H1 (cell line): Measurements from ENCODE around the gene YIPF3. TPM values are rescaled to one million over a fixed set of nuclear protein-coding genes. Genes with fewer than 3 reads are reported as not detected.

Source experiments
- CTCF ChIA-PET: fragments of 300-600 bp; sonication (Branson Sonifier 250); formaldehyde crosslinking; loops from one replicate; lab custom pipeline; 2021; ENCODE audit not compliant: partially characterized antibody; lab: Charles Lee
- POLR2A ChIA-PET: fragments of 300-600 bp; sonication (Branson Sonifier 250); formaldehyde crosslinking; loops from one replicate; lab custom pipeline; 2021; ENCODE audit warnings: inconsistent platforms; ENCODE audit not compliant: partially characterized antibody; lab: Charles Lee
- DNase-seq, 2 experiments: peaks; one replicate each; pipeline versions ENCODE4 v3.0.0 to v3.0.0-alpha.2; 2010 to 2022; ENCODE audit warnings: low spot score in 2 of 2, low read depth in 1 of 2, mixed read lengths in 1 of 2
- FAIRE-seq: peaks from 2 replicates; lab custom pipeline; 2011; peaks lifted over from hg19 to GRCh38; lab: Jason Lieb, UNC
- H2AFZ ChIP-seq: 2 replicates; pipeline ENCODE4 v1.8.1; 2012; ENCODE audit warnings: low read length, inconsistent platforms
- H2AK5ac ChIP-seq: 2 replicates; pipeline ENCODE4 v1.6.1; 2013; ENCODE audit warnings: low read depth, low read length
- H2BK120ac ChIP-seq: replicated peaks from 2 replicates; pipeline ENCODE3; 2013; ENCODE audit warnings: low read depth, low read length, inconsistent platforms
- H2BK12ac ChIP-seq: 2 replicates; pipeline ENCODE4 v1.6.1; 2013; ENCODE audit warnings: low read depth, low read length
- H2BK15ac ChIP-seq: 2 replicates; pipeline ENCODE4 v1.6.1; 2013; ENCODE audit warnings: low read length
- H2BK20ac ChIP-seq: 2 replicates; pipeline ENCODE4 v1.6.1; 2013; ENCODE audit warnings: low read length
- H2BK5ac ChIP-seq: 2 replicates; pipeline ENCODE4 v1.6.1; 2013; ENCODE audit warnings: low read depth, low read length
- H3K14ac ChIP-seq: 2 replicates; pipeline ENCODE4 v1.6.1; 2013; ENCODE audit warnings: inconsistent platforms; ENCODE audit not compliant: insufficient read length
- H3K18ac ChIP-seq: 2 replicates; pipeline ENCODE4 v1.6.1; 2013; ENCODE audit warnings: low read length; ENCODE audit errors: extremely low read depth
- H3K23ac ChIP-seq: 2 replicates; pipeline ENCODE4 v1.6.1; 2013; ENCODE audit warnings: inconsistent platforms; ENCODE audit not compliant: insufficient read length
- H3K23me2 ChIP-seq: 2 replicates; pipeline ENCODE4 v1.6.1; 2013; ENCODE audit warnings: low read depth, low read length
- H3K27ac ChIP-seq: 2 replicates; pipeline ENCODE4 v1.6.1; 2011; ENCODE audit warnings: low read depth, low read length, inconsistent platforms
- H3K27me3 ChIP-seq, 4 experiments: replicated peaks in 1 of 4; 1 replicate in 1 of 4; 2 replicates in 3 of 4; pipeline versions ENCODE4 v1.6.1 to v1.8.1; 2011 to 2013; ENCODE audit warnings: low read length in 3 of 4, mild to moderate bottlenecking in 3 of 4, inconsistent platforms in 2 of 4, mixed read lengths in 2 of 4, moderate library complexity in 1 of 4; ENCODE audit not compliant: control insufficient read depth in 3 of 4, insufficient read depth in 3 of 4; ENCODE audit errors: extremely low read depth in 1 of 4
- H3K36me3 ChIP-seq, 4 experiments: 2 replicates each; pipeline versions ENCODE4 v1.6.1 to v1.8.1; 2011 to 2013; ENCODE audit warnings: mild to moderate bottlenecking in 4 of 4, low read length in 3 of 4, moderate library complexity in 2 of 4, control low read depth in 1 of 4, inconsistent platforms in 1 of 4; ENCODE audit not compliant: insufficient read depth in 4 of 4, control insufficient read depth in 2 of 4
- H3K4ac ChIP-seq: replicated peaks from 2 replicates; pipeline ENCODE3; 2013; ENCODE audit warnings: low read length, low read depth, mixed read lengths, inconsistent platforms; ENCODE audit not compliant: insufficient read length
- H3K4me1 ChIP-seq, 4 experiments: replicated peaks in 1 of 4; 1 replicate in 1 of 4; 2 replicates in 3 of 4; pipeline versions ENCODE4 v1.6.1 to v1.8.1; 2011 to 2013; ENCODE audit warnings: low read length in 3 of 4, inconsistent platforms in 2 of 4, mixed read lengths in 1 of 4; ENCODE audit not compliant: insufficient read depth in 4 of 4, control insufficient read depth in 3 of 4
- H3K4me2 ChIP-seq, 2 experiments: 2 replicates each; pipeline versions ENCODE4 v1.6.1 to v1.8.1; 2011 to 2013; ENCODE audit warnings: low read depth in 2 of 2, low read length in 2 of 2, control low read depth in 1 of 2, inconsistent platforms in 1 of 2, mild to moderate bottlenecking in 1 of 2; ENCODE audit not compliant: insufficient read depth in 1 of 2
- H3K4me3 ChIP-seq, 4 experiments: fragments of 200-600, 300-600 bp in 1 of 4; sonication (generic), shearing (Covaris generic), sonication (Bioruptor Twin) in 1 of 4; 2 replicates each; pipeline versions ENCODE4 v1.5.1 to v1.8.1; 2011 to 2016; ENCODE audit warnings: low read length in 4 of 4, low read depth in 3 of 4, control low read depth in 2 of 4, inconsistent platforms in 2 of 4, mild to moderate bottlenecking in 2 of 4, mixed read lengths in 1 of 4, moderate library complexity in 1 of 4; ENCODE audit not compliant: insufficient read depth in 2 of 4; ENCODE audit errors: extremely low read depth in 1 of 4
- H3K56ac ChIP-seq: replicated peaks from 2 replicates; pipeline ENCODE3; 2013; ENCODE audit warnings: low read depth, mild to moderate bottlenecking, mixed read lengths, low read length, inconsistent platforms; ENCODE audit not compliant: insufficient read length
- H3K79me1 ChIP-seq: 2 replicates; pipeline ENCODE4 v1.6.1; 2013; ENCODE audit warnings: low read depth, low read length, control low read depth
- H3K79me2 ChIP-seq, 2 experiments: 2 replicates each; pipeline versions ENCODE4 v1.6.1 to v1.8.1; 2012 to 2013; ENCODE audit warnings: low read length in 2 of 2, mild to moderate bottlenecking in 2 of 2, inconsistent platforms in 1 of 2; ENCODE audit not compliant: insufficient read depth in 2 of 2, control insufficient read depth in 1 of 2
- H3K9ac ChIP-seq, 4 experiments: replicated peaks in 1 of 4; 1 replicate in 1 of 4; 2 replicates in 3 of 4; pipeline versions ENCODE4 v1.6.1 to v1.8.1; 2011 to 2013; ENCODE audit warnings: low read depth in 3 of 4, low read length in 3 of 4, control low read depth in 2 of 4, mild to moderate bottlenecking in 2 of 4, moderate library complexity in 2 of 4, inconsistent platforms in 1 of 4; ENCODE audit errors: extremely low read depth in 1 of 4
- H3K9me3 ChIP-seq, 2 experiments: 2 replicates each; pipeline versions ENCODE4 v1.6.1 to v1.8.1; 2012 to 2013; ENCODE audit warnings: mild to moderate bottlenecking in 2 of 2, moderate library complexity in 2 of 2, control low read depth in 1 of 2, inconsistent platforms in 1 of 2, low read depth in 1 of 2, low read length in 1 of 2, mixed read lengths in 1 of 2; ENCODE audit not compliant: insufficient read depth in 2 of 2
- H4K20me1 ChIP-seq, 2 experiments: replicated peaks in 1 of 2; 2 replicates each; pipeline versions ENCODE3 to v1.8.1; 2011 to 2013; ENCODE audit warnings: inconsistent platforms in 2 of 2, low read length in 2 of 2, mild to moderate bottlenecking in 1 of 2; ENCODE audit not compliant: insufficient read depth in 2 of 2, control insufficient read depth in 1 of 2
- H4K5ac ChIP-seq: 2 replicates; pipeline ENCODE4 v1.6.1; 2013; ENCODE audit warnings: low read length, low read depth, mixed read lengths, inconsistent platforms; ENCODE audit not compliant: insufficient read length
- H4K8ac ChIP-seq: 2 replicates; pipeline ENCODE4 v1.8.0; 2013; ENCODE audit warnings: mild to moderate bottlenecking, moderate library complexity, low read length, inconsistent platforms; ENCODE audit not compliant: insufficient read depth; ENCODE audit errors: extremely low read depth
- H4K91ac ChIP-seq: replicated peaks from 2 replicates; pipeline ENCODE3; 2013; ENCODE audit warnings: low read length, mixed read lengths, inconsistent platforms; ENCODE audit not compliant: insufficient read length
- GTF2F1 ChIP-seq: IDR thresholded peaks from 2 replicates; pipeline ENCODE4 v1.6.1; 2012; ENCODE audit warnings: low read depth, low read length, improper control_type of control experiment, borderline replicate concordance
- HDAC2 ChIP-seq, 2 experiments: fragments of 300-600 bp in 1 of 2; sonication (generic) in 1 of 2; IDR thresholded peaks; 2 replicates each; pipeline ENCODE4 v1.6.1; 2011 to 2012; ENCODE audit warnings: low read depth in 2 of 2, low read length in 2 of 2, mild to moderate bottlenecking in 2 of 2, moderate library complexity in 2 of 2, borderline replicate concordance in 1 of 2, inconsistent platforms in 1 of 2
- KDM1A ChIP-seq: fragments of 200-600, 300-600 bp; sonication (generic); IDR thresholded peaks from 2 replicates; pipeline ENCODE4 v1.7.1; 2016; ENCODE audit warnings: mild to moderate bottlenecking, low read length, borderline replicate concordance
- KDM5A ChIP-seq: fragments of 200-600 bp; IDR thresholded peaks from 2 replicates; pipeline ENCODE4 v1.7.1; 2012; ENCODE audit warnings: mild to moderate bottlenecking, low read length, inconsistent platforms, mixed read lengths
- PHF8 ChIP-seq: fragments of 200-600 bp; sonication (generic); conservative IDR thresholded peaks from 2 replicates; pipeline ENCODE4 v1.7.1; 2012; ENCODE audit warnings: low read depth, mild to moderate bottlenecking, inconsistent platforms, low read length, moderate library complexity
- RNF2 ChIP-seq: fragments of 200-900, 300-1000 bp; sonication (generic); IDR thresholded peaks from 2 replicates; pipeline ENCODE4 v1.7.1; 2016; ENCODE audit warnings: borderline replicate concordance, low read depth, mild to moderate bottlenecking, antibody characterized with exemption, low read length; ENCODE audit not compliant: poor library complexity, severe bottlenecking; ENCODE audit errors: missing control alignments
- SAP30 ChIP-seq: fragments of 300-600 bp; sonication (generic); IDR thresholded peaks from 2 replicates; pipeline ENCODE4 v1.7.1; 2012; ENCODE audit warnings: low read length, moderate library complexity, mild to moderate bottlenecking, inconsistent platforms; ENCODE audit not compliant: insufficient read depth, insufficient replicate concordance
- SIN3A ChIP-seq, 2 experiments: IDR thresholded peaks in 1 of 2; conservative IDR thresholded peaks in 1 of 2; 2 replicates each; pipeline ENCODE4 v1.6.1; 2011 to 2012; ENCODE audit warnings: low read length in 2 of 2, improper control_type of control experiment in 1 of 2, low read depth in 1 of 2, mild to moderate bottlenecking in 1 of 2
- SP1 ChIP-seq: IDR thresholded peaks from 2 replicates; pipeline ENCODE4 v1.6.1; 2011; ENCODE audit warnings: low read depth, low read length
- SP2 ChIP-seq: IDR thresholded peaks from 2 replicates; pipeline ENCODE4 v1.6.1; 2012; ENCODE audit warnings: mild to moderate bottlenecking, low read length, inconsistent platforms
- WGBS, 2 experiments: shearing (Covaris generic) in 1 of 2; methylation state at CpG; one replicate each; pipeline versions ENCODE4 v1.1.6 to v1.1.7; 2013 to 2015; ENCODE audit warnings: low lambda C conversion rate in 2 of 2, mixed read lengths in 2 of 2, inconsistent platforms in 1 of 2, low coverage in 1 of 2, missing lambda C conversion rate in 1 of 2; ENCODE audit not compliant: insufficient replicate concordance in 2 of 2, insufficient coverage in 1 of 2, insufficient read length in 1 of 2; ENCODE audit errors: extremely low coverage in 1 of 2, missing lambda C conversion rate in 1 of 2; 5-methylcytosine and 5-hydroxymethylcytosine counted together
- polyA plus RNA-seq, 7 experiments: library from polyadenylated mRNA; depleted of rRNA in 3 of 7; stranded (reverse) in 5 of 7; unstranded in 2 of 7; fragments of >200 nt in 5 of 7; fragments of 200-250 nt in 2 of 7; gene quantifications; 1 replicate in 5 of 7; 2 replicates in 1 of 7; 4 replicates in 1 of 7; pipeline versions ENCODE4 v1.2.1 to v1.2.3, GENCODE V29; 2011 to 2013; ENCODE audit warnings: missing spikeins in 2 of 7, mixed read lengths in 2 of 7
- total RNA-seq: library from RNA; stranded (reverse); fragmentation: NEBNext Ultra II Directional; extraction: Animal tissue kit (Norgen Biotek cat#: 25700); gene quantifications from 2 replicates; pipeline ENCODE4 v1.2.1, GENCODE V29; 2021
- TF ChIP-seq, protein P1 (sequence below): IDR thresholded peaks from 2 replicates; pipeline ENCODE4 v1.6.1; 2011; ENCODE audit warnings: low read length, improper control_type of control experiment

Gene YIPF3
- total and polyA plus RNA-seq, 2 of the 8 experiments (the other 6 are each of a cell fraction or from before 2014, with no cell fraction given): 77.2 to 225 TPM

GRCh38 chr6:43475516-43475915, 41.2 kb downstream of the YIPF3 start:
- 90% methylated on average over 6 of the region's 6 CpGs; no CpG with 5 or more reads in 1 of the 2 experiments for WGBS, 2 experiments
- Histone ChIP-seq H3K36me3 (no peaks in the 10 kb centered on the region), H3K23me2 (peaks cover 4% of the 10 kb centered on the region; the same call in 1 of the 2 replicates), H2BK20ac (no peak overlapping the region), H3K79me2 (peaks cover 14 to 27% of the 10 kb centered on the region in 2 experiments), H3K4me2 (no peak overlapping the region), H3K79me1 (peaks cover 5% of the 10 kb centered on the region; the same call in 1 of the 2 replicates), H2BK15ac (no peak overlapping the region), H3K4me1 (peaks cover 0 to 7% (median 6%) of the 10 kb centered on the region in 4 experiments; a peak in 5 of 7 replicates), H3K14ac (no peak overlapping the region), H3K4me3 (no peak overlapping the region), H3K27me3 (no peaks in the 10 kb centered on the region), H2AK5ac (no peak overlapping the region), H2BK12ac (peak overlapping the region; percentile 60; the same call in 1 of the 2 replicates), H4K8ac (no peak overlapping the region), H3K27ac (no peak overlapping the region), H3K9ac (no peak overlapping the region), H3K56ac (no peak overlapping the region), H3K23ac (no peak overlapping the region), H3K18ac (no peak overlapping the region), H3K9me3 (no peaks in the 10 kb centered on the region), H4K20me1 (no peaks in the 10 kb centered on the region), H2AFZ (no peak overlapping the region), H2BK5ac (no peak overlapping the region), H4K5ac (no peak overlapping the region), H4K91ac (peak overlapping the region; percentile 27), H3K4ac (no peak overlapping the region), H2BK120ac (no peak overlapping the region)
- FAIRE-seq: no peak
- POLR2A ChIA-PET: interaction anchor here (1.0 to 1.3 kb wide), 2 partner anchors 11 to 497 kb away, joined by 3 read pairs; partner anchors contain the start of gene PEX6
- DNase-seq: no peak
- CTCF ChIA-PET: interaction anchor here (0.6 to 32.9 kb wide), 7 partner anchors 11 to 205 kb away, joined by 3 to 536 read pairs (median 3); partner anchors contain the start of gene LRRC73
- TF ChIP-seq HDAC2 (IDR thresholded peaks at IDR 0.05; ENCODE audit: borderline replicate concordance in 1 of 2, low read depth in 2 of 2, low read length in 2 of 2) (no peak), SP2 (no peak), PHF8 (no peak), SP1 (no peak), GTF2F1 (no peak), SAP30 (no peak), KDM1A (no peak), KDM5A (no peak), SIN3A (conservative IDR thresholded peaks at IDR 0.05 in 1 of 2, IDR thresholded peaks at IDR 0.05 in 1 of 2; ENCODE audit: low read depth in 1 of 2, low read length in 2 of 2) (no peak), RNF2 (no peak)
- TF ChIP-seq, protein P1, sequence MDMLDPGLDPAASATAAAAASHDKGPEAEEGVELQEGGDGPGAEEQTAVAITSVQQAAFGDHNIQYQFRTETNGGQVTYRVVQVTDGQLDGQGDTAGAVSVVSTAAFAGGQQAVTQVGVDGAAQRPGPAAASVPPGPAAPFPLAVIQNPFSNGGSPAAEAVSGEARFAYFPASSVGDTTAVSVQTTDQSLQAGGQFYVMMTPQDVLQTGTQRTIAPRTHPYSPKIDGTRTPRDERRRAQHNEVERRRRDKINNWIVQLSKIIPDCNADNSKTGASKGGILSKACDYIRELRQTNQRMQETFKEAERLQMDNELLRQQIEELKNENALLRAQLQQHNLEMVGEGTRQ: no peak
